ENCODE results near the gene TNPO2. TPM values are rescaled to one million over a fixed set of nuclear protein-coding genes. Genes with fewer than 3 reads are reported as not detected.

The TNPO2 gene
- total and polyA plus RNA-seq, 2 of the 13 experiments (the other 11 are each of a cell fraction or from before 2014, with no cell fraction given) = 31.7 to 61.0 TPM

DNA sequence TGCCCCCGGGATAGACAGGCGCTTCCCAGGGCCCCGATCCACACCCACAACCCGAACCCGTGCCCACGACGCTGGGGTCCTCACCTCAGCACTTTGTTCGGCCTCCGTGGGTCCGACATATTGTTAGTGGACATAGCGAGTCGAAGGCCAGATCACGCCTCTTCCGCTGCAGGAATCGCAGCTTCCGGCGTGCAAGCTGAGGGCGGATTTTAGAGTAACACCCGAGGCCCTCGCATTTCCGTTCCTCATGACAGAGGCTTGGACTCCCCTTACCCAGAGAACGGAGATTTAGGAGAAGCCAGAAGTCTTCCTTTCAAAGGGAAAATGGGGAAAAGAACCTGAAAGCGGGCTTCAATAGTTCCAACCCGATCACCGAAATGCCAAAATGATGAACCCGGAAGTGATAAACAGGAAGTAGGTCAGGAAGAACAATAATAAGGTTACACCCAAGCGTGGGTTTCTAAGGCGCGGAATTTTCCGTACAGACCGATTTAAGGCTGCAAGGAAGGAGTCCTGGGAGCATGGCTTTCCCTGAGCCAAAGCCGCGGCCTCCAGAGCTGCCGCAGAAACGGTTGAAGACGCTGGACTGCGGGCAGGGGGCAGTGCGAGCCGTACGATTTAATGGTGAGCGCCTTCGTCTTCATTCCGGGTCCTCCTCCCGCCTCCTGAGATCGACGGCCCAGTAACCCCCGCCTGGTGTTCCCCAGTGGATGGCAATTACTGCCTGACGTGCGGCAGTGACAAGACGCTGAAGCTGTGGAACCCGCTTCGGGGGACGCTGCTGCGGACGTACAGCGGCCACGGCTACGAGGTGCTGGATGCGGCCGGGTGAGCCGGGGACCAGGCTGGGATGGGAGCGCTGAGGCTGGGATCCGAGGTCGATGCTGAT lies 54.2 kb downstream of the TNPO2 start (continued):
- TF ChIP-seq, protein P1, sequence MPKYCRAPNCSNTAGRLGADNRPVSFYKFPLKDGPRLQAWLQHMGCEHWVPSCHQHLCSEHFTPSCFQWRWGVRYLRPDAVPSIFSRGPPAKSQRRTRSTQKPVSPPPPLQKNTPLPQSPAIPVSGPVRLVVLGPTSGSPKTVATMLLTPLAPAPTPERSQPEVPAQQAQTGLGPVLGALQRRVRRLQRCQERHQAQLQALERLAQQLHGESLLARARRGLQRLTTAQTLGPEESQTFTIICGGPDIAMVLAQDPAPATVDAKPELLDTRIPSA (CRISPR knock-in tag; IDR thresholded peaks at IDR 0.05; ENCODE audit: borderline replicate concordance) = 0 out of 2 replicates have a peak, but pooled peaks have one; percentile 54
- TF ChIP-seq GFI1 (CRISPR knock-in tag; IDR thresholded peaks at IDR 0.05; ENCODE audit: borderline replicate concordance) (no peak), KLF12 (CRISPR knock-in tag; IDR thresholded peaks at IDR 0.05; ENCODE audit: borderline replicate concordance) (0 out of 2 replicates have a peak, but pooled peaks have one; percentile 78), HNRNPUL1 (IDR thresholded peaks at IDR 0.05; ENCODE audit: low read depth, low read length) (no peak), NFE2 (CRISPR knock-in tag; IDR thresholded peaks at IDR 0.05) (no peak), ZNF501 (CRISPR knock-in tag; IDR thresholded peaks at IDR 0.05) (peak; percentile 95), ZNF235 (CRISPR knock-in tag; IDR thresholded peaks at IDR 0.05; ENCODE audit: borderline replicate concordance) (0 out of 2 replicates have a peak, but pooled peaks have one; percentile 25), ZKSCAN5 (CRISPR knock-in tag; IDR thresholded peaks at IDR 0.05) (no peak), IKZF1 (IDR thresholded peaks at IDR 0.05) (no peak), TBL1XR1 (IDR thresholded peaks at IDR 0.05; ENCODE audit: borderline replicate concordance, low read length, partially characterized antibody) (peak; percentile 21), CEBPB (IDR thresholded peaks at IDR 0.05; ENCODE audit: borderline replicate concordance, low read depth, low read length) (no peak), KDM4B (CRISPR knock-in tag; IDR thresholded peaks at IDR 0.05) (peak; percentile 21; the same call in 1 of the 2 replicates), TBX2 (CRISPR knock-in tag; IDR thresholded peaks at IDR 0.05; ENCODE audit: borderline replicate concordance) (peak; percentile 57), HCFC1 (IDR thresholded peaks at IDR 0.05; ENCODE audit: low read depth, low read length) (peak; percentile 66)
- TF ChIP-seq, protein P2, sequence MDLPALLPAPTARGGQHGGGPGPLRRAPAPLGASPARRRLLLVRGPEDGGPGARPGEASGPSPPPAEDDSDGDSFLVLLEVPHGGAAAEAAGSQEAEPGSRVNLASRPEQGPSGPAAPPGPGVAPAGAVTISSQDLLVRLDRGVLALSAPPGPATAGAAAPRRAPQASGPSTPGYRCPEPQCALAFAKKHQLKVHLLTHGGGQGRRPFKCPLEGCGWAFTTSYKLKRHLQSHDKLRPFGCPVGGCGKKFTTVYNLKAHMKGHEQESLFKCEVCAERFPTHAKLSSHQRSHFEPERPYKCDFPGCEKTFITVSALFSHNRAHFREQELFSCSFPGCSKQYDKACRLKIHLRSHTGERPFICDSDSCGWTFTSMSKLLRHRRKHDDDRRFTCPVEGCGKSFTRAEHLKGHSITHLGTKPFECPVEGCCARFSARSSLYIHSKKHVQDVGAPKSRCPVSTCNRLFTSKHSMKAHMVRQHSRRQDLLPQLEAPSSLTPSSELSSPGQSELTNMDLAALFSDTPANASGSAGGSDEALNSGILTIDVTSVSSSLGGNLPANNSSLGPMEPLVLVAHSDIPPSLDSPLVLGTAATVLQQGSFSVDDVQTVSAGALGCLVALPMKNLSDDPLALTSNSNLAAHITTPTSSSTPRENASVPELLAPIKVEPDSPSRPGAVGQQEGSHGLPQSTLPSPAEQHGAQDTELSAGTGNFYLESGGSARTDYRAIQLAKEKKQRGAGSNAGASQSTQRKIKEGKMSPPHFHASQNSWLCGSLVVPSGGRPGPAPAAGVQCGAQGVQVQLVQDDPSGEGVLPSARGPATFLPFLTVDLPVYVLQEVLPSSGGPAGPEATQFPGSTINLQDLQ (CRISPR knock-in tag; IDR thresholded peaks at IDR 0.05) = peak; percentile 39; the same call in 1 of the 2 replicates
- TF ChIP-seq, protein P3, sequence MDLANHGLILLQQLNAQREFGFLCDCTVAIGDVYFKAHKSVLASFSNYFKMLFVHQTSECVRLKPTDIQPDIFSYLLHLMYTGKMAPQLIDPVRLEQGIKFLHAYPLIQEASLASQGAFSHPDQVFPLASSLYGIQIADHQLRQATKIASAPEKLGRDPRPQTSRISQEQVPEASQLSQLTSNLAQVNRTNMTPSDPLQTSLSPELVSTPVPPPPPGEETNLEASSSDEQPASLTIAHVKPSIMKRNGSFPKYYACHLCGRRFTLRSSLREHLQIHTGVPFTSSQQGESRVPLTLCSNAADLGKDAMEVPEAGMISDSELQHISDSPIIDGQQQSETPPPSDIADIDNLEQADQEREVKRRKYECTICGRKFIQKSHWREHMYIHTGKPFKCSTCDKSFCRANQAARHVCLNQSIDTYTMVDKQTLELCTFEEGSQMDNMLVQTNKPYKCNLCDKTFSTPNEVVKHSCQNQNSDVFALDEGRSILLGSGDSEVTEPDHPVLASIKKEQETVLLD (CRISPR knock-in tag; IDR thresholded peaks at IDR 0.05; ENCODE audit: low read depth) = no peak
- TF ChIP-seq, protein P4, sequence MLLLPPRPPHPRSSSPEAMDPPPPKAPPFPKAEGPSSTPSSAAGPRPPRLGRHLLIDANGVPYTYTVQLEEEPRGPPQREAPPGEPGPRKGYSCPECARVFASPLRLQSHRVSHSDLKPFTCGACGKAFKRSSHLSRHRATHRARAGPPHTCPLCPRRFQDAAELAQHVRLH (CRISPR knock-in tag; IDR thresholded peaks at IDR 0.05; ENCODE audit: borderline replicate concordance, low read depth) = peak; percentile 81; the same call in 1 of the 2 replicates
- TF ChIP-seq, protein P5, sequence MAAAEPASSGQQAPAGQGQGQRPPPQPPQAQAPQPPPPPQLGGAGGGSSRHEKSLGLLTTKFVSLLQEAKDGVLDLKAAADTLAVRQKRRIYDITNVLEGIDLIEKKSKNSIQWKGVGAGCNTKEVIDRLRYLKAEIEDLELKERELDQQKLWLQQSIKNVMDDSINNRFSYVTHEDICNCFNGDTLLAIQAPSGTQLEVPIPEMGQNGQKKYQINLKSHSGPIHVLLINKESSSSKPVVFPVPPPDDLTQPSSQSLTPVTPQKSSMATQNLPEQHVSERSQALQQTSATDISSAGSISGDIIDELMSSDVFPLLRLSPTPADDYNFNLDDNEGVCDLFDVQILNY (CRISPR knock-in tag; conservative IDR thresholded peaks at IDR 0.05) = 0 out of 2 replicates have a peak, but pooled peaks have one; percentile 19
- TF ChIP-seq, protein P6, sequence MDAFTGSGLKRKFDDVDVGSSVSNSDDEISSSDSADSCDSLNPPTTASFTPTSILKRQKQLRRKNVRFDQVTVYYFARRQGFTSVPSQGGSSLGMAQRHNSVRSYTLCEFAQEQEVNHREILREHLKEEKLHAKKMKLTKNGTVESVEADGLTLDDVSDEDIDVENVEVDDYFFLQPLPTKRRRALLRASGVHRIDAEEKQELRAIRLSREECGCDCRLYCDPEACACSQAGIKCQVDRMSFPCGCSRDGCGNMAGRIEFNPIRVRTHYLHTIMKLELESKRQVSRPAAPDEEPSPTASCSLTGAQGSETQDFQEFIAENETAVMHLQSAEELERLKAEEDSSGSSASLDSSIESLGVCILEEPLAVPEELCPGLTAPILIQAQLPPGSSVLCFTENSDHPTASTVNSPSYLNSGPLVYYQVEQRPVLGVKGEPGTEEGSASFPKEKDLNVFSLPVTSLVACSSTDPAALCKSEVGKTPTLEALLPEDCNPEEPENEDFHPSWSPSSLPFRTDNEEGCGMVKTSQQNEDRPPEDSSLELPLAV (CRISPR knock-in tag; conservative IDR thresholded peaks at IDR 0.05; ENCODE audit: low read depth) = no peak
